Measurements from ENCODE around the gene KIAA0232.

DNA sequence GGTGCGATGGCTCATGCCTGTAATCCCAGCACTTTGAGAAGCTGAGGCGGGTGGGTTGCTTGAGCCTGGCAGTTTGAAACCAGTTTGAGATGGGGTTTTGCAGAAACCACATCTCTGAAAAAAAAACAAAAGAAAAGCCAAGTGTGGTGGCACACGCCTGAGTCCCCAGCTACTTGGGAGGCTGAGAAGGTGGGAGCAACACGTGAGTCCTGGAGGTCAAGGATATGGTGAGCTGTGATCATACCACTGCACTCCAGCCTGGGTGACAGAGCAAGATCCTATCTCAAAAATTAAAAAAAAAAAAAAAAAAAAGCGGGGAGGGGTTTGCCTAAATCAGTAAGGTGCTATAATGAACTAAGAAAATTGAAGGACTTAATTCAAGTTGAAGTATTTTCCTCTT lies 68.9 kb downstream of the KIAA0232 start:
- TF ChIP-seq POLR2A (IDR thresholded peaks at IDR 0.05; ENCODE audit: extremely low read depth, insufficient read length): no peak
- TF ChIP-seq, protein P1, sequence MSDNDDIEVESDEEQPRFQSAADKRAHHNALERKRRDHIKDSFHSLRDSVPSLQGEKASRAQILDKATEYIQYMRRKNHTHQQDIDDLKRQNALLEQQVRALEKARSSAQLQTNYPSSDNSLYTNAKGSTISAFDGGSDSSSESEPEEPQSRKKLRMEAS (IDR thresholded peaks at IDR 0.05; ENCODE audit: low read depth, low read length): no peak
- TF ChIP-seq, protein P2, sequence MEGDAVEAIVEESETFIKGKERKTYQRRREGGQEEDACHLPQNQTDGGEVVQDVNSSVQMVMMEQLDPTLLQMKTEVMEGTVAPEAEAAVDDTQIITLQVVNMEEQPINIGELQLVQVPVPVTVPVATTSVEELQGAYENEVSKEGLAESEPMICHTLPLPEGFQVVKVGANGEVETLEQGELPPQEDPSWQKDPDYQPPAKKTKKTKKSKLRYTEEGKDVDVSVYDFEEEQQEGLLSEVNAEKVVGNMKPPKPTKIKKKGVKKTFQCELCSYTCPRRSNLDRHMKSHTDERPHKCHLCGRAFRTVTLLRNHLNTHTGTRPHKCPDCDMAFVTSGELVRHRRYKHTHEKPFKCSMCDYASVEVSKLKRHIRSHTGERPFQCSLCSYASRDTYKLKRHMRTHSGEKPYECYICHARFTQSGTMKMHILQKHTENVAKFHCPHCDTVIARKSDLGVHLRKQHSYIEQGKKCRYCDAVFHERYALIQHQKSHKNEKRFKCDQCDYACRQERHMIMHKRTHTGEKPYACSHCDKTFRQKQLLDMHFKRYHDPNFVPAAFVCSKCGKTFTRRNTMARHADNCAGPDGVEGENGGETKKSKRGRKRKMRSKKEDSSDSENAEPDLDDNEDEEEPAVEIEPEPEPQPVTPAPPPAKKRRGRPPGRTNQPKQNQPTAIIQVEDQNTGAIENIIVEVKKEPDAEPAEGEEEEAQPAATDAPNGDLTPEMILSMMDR (IDR thresholded peaks at IDR 0.05; ENCODE audit: low read depth, low read length): no peak
- no peak for TF ChIP-seq MYC (IDR thresholded peaks at IDR 0.05; ENCODE audit: low read depth, low read length)

All from NB4 (cell line).